GM19463 (cell line): ENCODE measurements around the gene SMARCAL1.

Experiments used
- ATAC-seq: cut with Tn5 transposase; IDR thresholded peaks from one replicate; pipeline ENCODE4 v1.9.1; 2021; ENCODE audit warnings: mild to moderate bottlenecking, moderate library complexity; ENCODE audit not compliant: unreplicated experiment

The SMARCAL1 gene

GRCh38 chr2:216522892-216523502, 110.7 kb downstream of the SMARCAL1 start:
- ATAC-seq: no peak

- no peak for ATAC-seq
Measured at GRCh38 chr2:216525972-216526371, 113.7 kb downstream of the SMARCAL1 start.

- no peak for ATAC-seq
Measured at GRCh38 chr2:216526939-216527338, 114.7 kb downstream of the SMARCAL1 start.

DNA sequence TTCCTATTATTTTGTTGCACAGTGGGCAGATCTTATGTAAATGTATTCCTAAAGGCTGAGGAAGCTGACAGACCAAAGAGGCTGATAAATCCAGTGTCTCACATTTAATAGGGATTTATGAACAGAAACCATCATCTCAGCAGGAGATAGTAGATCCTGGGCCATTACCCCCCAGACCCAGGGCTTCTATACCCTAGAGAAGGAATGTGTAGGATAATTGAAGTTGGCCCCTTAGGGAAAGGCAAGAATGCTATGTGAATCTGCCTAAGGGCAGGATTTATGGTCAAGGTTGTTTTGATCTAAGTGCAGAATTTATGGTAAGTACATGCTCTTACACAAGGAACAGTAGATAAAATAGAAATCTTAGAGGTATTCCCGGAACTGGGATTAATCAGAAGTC, 115.3 kb downstream of the SMARCAL1 start:
- ATAC-seq: no peak

DNA sequence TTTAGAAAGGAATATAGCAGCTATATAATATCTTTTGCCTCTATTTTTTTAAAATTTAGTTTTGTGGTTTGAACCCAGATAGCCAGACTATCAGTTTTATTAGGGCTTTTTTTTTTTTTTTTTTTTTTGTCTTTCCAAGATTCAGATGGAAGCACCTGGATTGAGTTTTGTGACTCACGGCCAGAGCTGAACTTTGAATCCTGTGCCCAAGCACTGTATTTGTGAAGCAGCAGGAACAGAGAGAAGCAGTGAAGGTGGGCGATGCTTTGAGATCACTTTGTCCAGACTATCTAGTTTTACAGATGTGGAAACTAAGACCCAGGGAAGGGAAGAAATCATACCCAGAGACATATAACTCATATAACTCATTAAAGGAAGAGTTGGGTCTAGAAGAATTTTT, 120.3 kb downstream of the SMARCAL1 start:
- ATAC-seq: no peak
